Lower lobe of right lung (tissue), 2 donors: ENCODE measurements around the gene FYB1. TPM values are rescaled to one million over a fixed set of nuclear protein-coding genes. Genes with fewer than 3 reads are reported as not detected.

Experiments
- ATAC-seq, 2 donors: fragments of 200-7000 bp; cut with Tn5 transposase; one replicate each; pipeline ENCODE4 v1.9.1; 2020 to 2022; ENCODE audit warnings: mild to moderate bottlenecking in 2 of 2, moderate library complexity in 2 of 2
- DNase-seq: peaks from one replicate; pipeline ENCODE4 v3.0.0-alpha.2; 2020
- H3K27ac ChIP-seq: fragments of 200-600 bp; one replicate; pipeline ENCODE4 v1.8.0; 2022
- H3K27me3 ChIP-seq: fragments of 200-600 bp; one replicate; pipeline ENCODE4 v1.8.0; 2022; ENCODE audit warnings: low read depth
- H3K36me3 ChIP-seq: fragments of 200-600 bp; one replicate; pipeline ENCODE4 v1.8.0; 2022; ENCODE audit warnings: mild to moderate bottlenecking
- H3K4me1 ChIP-seq: fragments of 200-600 bp; one replicate; pipeline ENCODE4 v1.8.0; 2022
- H3K4me3 ChIP-seq: fragments of 200-600 bp; one replicate; pipeline ENCODE4 v1.8.0; 2022; ENCODE audit warnings: mild to moderate bottlenecking
- H3K9me3 ChIP-seq: fragments of 200-600 bp; one replicate; pipeline ENCODE4 v1.8.0; 2022
- CTCF ChIP-seq: fragments of 200-600 bp; IDR thresholded peaks from one replicate; pipeline ENCODE4 v1.8.0; 2022; ENCODE audit warnings: antibody characterized with exemption, mild to moderate bottlenecking
- intact Hi-C: fragments of 100-400 bp; cut with DNase I; formaldehyde crosslinking; loops from one replicate; pipeline ENCODE4 v1.11.0; 2022
- total RNA-seq: library from RNA; stranded (reverse); fragmentation: NEBNext Ultra II Directional; extraction: Animal tissue kit (Norgen Biotek cat#: 25700); gene quantifications from one replicate; pipeline ENCODE4 v1.2.1, GENCODE V29; 2021
- donor health status: DM: no; HTN: yes; CAD: no; lungs with severe emphysema.

Gene FYB1
- total RNA-seq, 1 donor from 2014 or later, result 51.0 TPM

GRCh38 chr5:39072925-39073766, 146.2 kb downstream of the FYB1 start:
- intact Hi-C loops, result no loop called here
- peaks cover 47% of the 10 kb centered on the region for H3K4me1 ChIP-seq
- peak; percentile 24 to 31 for ATAC-seq
- no peak for TF ChIP-seq CTCF
- no peaks in the 10 kb centered on the region for H3K9me3 ChIP-seq
- DNase-seq, result peak; percentile 63
- no peaks in the 10 kb centered on the region for H3K36me3 ChIP-seq
- H3K27me3 ChIP-seq, result no peaks in the 10 kb centered on the region
- peak overlapping the region; percentile 91 for H3K4me3 ChIP-seq
- H3K27ac ChIP-seq, result peak overlapping the region; percentile 98

GRCh38 chr5:39068099-39068498, 151.3 kb downstream of the FYB1 start:
- no peak for DNase-seq
- intact Hi-C loops, result no loop called here
- peak; percentile 21 to 67 for ATAC-seq
- Histone ChIP-seq H3K27ac (no peak overlapping the region), H3K4me1 (peaks cover 40% of the 10 kb centered on the region), H3K4me3 (no peak overlapping the region), H3K27me3 (no peaks in the 10 kb centered on the region), H3K9me3 (peaks cover 4% of the 10 kb centered on the region), H3K36me3 (peaks cover 11% of the 10 kb centered on the region)
- no peak for TF ChIP-seq CTCF

GRCh38 chr5:39064450-39064849, 154.9 kb downstream of the FYB1 start:
- DNase-seq, result no peak
- intact Hi-C loops, result no loop called here
- Histone ChIP-seq H3K36me3 (peaks cover 11% of the 10 kb centered on the region), H3K4me3 (no peak overlapping the region), H3K27ac (no peak overlapping the region), H3K27me3 (no peaks in the 10 kb centered on the region), H3K4me1 (peaks cover 31% of the 10 kb centered on the region), H3K9me3 (peaks cover 4% of the 10 kb centered on the region)
- no peak for TF ChIP-seq CTCF
- ATAC-seq, result no peak

GRCh38 chr5:39063037-39063436, 156.3 kb downstream of the FYB1 start:
- Histone ChIP-seq H3K9me3 (peaks cover 4% of the 10 kb centered on the region), H3K4me1 (peaks cover 44% of the 10 kb centered on the region), H3K27me3 (no peaks in the 10 kb centered on the region), H3K4me3 (no peak overlapping the region), H3K27ac (no peak overlapping the region), H3K36me3 (peaks cover 11% of the 10 kb centered on the region)
- no peak for DNase-seq
- ATAC-seq, result no peak
- intact Hi-C loops, result no loop called here
- no peak for TF ChIP-seq CTCF

- H3K4me3 ChIP-seq, result no peak overlapping the region
- no peaks in the 10 kb centered on the region for H3K27me3 ChIP-seq
- intact Hi-C loops, result no loop called here
- peaks cover 4% of the 10 kb centered on the region for H3K9me3 ChIP-seq
- no peak overlapping the region for H3K27ac ChIP-seq
- no peak for ATAC-seq
- TF ChIP-seq CTCF, result no peak
- H3K36me3 ChIP-seq, result peaks cover 11% of the 10 kb centered on the region
- H3K4me1 ChIP-seq, result peaks cover 44% of the 10 kb centered on the region
- DNase-seq, result no peak
These were observed 156.8 kb downstream of the FYB1 start for GRCh38 chr5:39062530-39062929.
